Ascending aorta (tissue), 2 donors: ENCODE measurements around the gene ABI3BP. TPM values are rescaled to one million over a fixed set of nuclear protein-coding genes. Genes with fewer than 3 reads are reported as not detected.

Experiments
- DNase-seq, 2 donors: peaks; one replicate each; pipeline ENCODE4 v3.0.0-alpha.2; 2019; ENCODE audit warnings: low spot score in 2 of 2
- H3K27ac ChIP-seq, 2 donors: fragments of 200-600 bp; sonication (generic); one replicate each; pipeline ENCODE4 v1.5.1; 2016 to 2017; ENCODE audit warnings: mild to moderate bottlenecking in 1 of 2
- H3K27me3 ChIP-seq: fragments of 200-600 bp; sonication (generic); one replicate; pipeline ENCODE4 v1.5.1; 2017
- H3K36me3 ChIP-seq, 2 donors: fragments of 200-600 bp; sonication (generic); one replicate each; pipeline ENCODE4 v1.5.1; 2016
- H3K4me1 ChIP-seq, 2 donors: fragments of 200-600 bp; sonication (generic); one replicate each; pipeline ENCODE4 v1.5.1; 2016 to 2017; ENCODE audit warnings: mild to moderate bottlenecking in 1 of 2
- H3K4me3 ChIP-seq, 2 donors: fragments of 200-600 bp; sonication (generic); one replicate each; pipeline ENCODE4 v1.5.1; 2016 to 2017; ENCODE audit warnings: mild to moderate bottlenecking in 1 of 2
- H3K9me3 ChIP-seq, 2 donors: fragments of 200-600 bp; sonication (generic); one replicate each; pipeline ENCODE4 v1.5.1; 2016
- CTCF ChIP-seq, 3 experiments: fragments of 200-600 bp in 2 of 3; fragments of 450-650 bp in 1 of 3; sonication (generic) in 2 of 3; IDR thresholded peaks; one replicate each; pipeline ENCODE4 v1.5.1; 2016 to 2019; ENCODE audit warnings: antibody characterized with exemption in 3 of 3, mild to moderate bottlenecking in 1 of 3, moderate library complexity in 1 of 3
- intact Hi-C: fragments of 100-400 bp; cut with DNase I; formaldehyde crosslinking; loops from one replicate; pipeline ENCODE4 v1.15.1; 2023
- total RNA-seq: library from RNA; depleted of rRNA; stranded (reverse); fragments of >200 nt; gene quantifications from one replicate; pipeline ENCODE4 v1.1.0, GENCODE V29; 2016

The ABI3BP gene
- total RNA-seq, 1 donor from 2014 or later, result 54.2 TPM

- intact Hi-C loops, result no loop called here
- no peak for TF ChIP-seq CTCF (IDR thresholded peaks at IDR 0.05)
These were observed 142.5 kb downstream of the ABI3BP start for GRCh38 chr3:100850701-100851100.

DNA sequence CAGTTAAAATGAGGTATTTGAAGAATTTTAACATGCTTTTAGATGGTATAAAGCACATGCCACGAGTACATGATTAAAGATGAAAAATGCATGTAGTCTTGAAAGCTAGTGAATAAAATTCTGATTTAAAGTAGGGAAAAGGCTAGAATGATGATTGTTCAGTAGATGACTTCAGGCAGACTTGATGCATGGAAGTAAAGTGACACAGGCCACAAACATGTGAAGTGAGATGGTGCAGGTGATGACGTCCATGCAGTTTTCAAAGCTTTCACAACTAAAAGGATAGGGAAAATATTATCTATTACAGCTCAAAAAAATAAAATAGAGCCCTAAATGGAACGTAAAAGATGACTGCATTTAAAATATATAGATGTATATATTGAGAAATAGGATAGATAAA lies 143.1 kb downstream of the ABI3BP start:
- H3K36me3 ChIP-seq, result no peaks in the 10 kb centered on the region
- H3K9me3 ChIP-seq, result no peaks in the 10 kb centered on the region

More at GRCh38 chr3:100850701-100851100, 142.5 kb downstream of the ABI3BP start:
- H3K9me3 ChIP-seq, result no peaks in the 10 kb centered on the region
- H3K27ac ChIP-seq, result peak overlapping the region in 1 of 2 donors; percentile 4
- no peak for DNase-seq
- H3K27me3 ChIP-seq, result no peaks in the 10 kb centered on the region
- no peak overlapping the region for H3K4me3 ChIP-seq
- H3K36me3 ChIP-seq, result no peaks in the 10 kb centered on the region
- peaks cover 0 to 2% of the 10 kb centered on the region in 2 donors for H3K4me1 ChIP-seq

DNA sequence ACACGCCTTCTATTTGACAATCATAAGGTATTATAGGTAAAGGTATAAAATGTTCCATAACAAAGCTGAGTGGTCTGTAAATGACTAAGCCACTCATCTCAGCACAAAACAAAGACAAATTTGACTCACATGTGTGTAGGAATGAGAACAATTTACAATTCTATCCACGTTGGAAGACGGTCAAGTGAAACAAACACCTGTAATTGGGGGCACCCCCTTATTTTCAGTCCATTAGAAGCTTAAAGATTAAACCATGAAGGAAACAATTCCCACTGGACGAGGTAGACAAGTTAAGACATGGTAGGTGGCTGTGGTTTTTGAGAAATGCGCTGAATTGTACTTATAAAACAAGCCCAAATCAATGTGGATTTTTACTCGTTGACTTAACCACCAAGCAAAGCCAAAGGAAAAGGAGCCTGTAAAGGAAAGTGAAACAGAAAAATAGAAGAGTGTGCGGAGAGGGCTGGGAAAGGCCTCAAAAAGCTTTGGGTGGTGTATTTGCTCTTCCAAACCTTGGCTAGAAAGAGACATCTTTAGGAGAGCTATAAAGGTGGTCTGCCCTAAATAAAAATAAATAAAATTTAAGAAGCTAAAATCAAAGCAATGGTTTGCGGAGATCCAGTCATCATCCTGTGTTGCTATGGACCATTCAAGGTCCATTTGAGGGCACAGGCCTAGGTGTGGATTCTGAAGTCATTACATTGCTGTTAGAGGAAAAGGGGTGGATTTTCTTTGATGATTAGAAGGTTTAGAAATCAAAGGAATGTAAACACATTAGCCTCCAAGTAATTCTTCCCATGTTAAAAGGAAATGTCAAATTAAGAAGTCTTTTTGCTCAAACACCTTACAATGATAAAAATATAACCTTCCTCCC lies 148.9 kb downstream of the ABI3BP start:
- H3K4me1 ChIP-seq, result no peaks in the 10 kb centered on the region
- no peak overlapping the region for H3K4me3 ChIP-seq
- TF ChIP-seq CTCF (IDR thresholded peaks at IDR 0.05), result no peak
- H3K27me3 ChIP-seq, result no peaks in the 10 kb centered on the region
- H3K36me3 ChIP-seq, result no peaks in the 10 kb centered on the region
- no peaks in the 10 kb centered on the region for H3K9me3 ChIP-seq
- DNase-seq, result no peak
- no peak overlapping the region for H3K27ac ChIP-seq
- intact Hi-C loops, result no loop called here

More for the DNA sequence above, 143.1 kb downstream of the ABI3BP start:
- no peak for DNase-seq
- Histone ChIP-seq H3K27me3 (no peaks in the 10 kb centered on the region), H3K27ac (peak overlapping the region in 1 of 2 donors; percentile 1), H3K4me1 (peaks cover 0 to 2% of the 10 kb centered on the region in 2 donors), H3K4me3 (no peak overlapping the region)
- intact Hi-C loops, result no loop called here
- no peak for TF ChIP-seq CTCF (IDR thresholded peaks at IDR 0.05)

DNA sequence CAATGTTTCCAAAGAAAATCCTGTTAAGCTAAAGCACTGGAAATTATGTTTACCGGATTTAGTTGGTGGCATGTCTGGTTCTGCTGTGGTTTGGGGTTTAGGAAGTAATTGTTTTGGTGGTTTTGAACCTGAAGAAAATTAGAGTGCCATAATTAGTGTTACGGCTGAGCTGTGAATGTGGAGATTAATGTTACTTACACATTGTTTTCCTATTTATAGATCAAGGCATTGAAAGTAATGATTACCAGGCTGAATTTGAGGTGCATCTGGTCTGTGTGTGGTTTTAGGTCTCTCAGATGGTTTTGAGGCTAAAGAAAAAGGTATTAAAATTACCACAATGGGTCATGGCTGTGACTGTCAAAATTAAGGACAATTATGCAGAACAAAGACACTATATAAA lies 155.1 kb downstream of the ABI3BP start:
- no peaks in the 10 kb centered on the region for H3K36me3 ChIP-seq
- intact Hi-C loops, result no loop called here
- no peak overlapping the region for H3K27ac ChIP-seq
- no peak for DNase-seq
- H3K9me3 ChIP-seq, result no peaks in the 10 kb centered on the region
- no peak for TF ChIP-seq CTCF (IDR thresholded peaks at IDR 0.05)
- H3K27me3 ChIP-seq, result no peaks in the 10 kb centered on the region
- H3K4me3 ChIP-seq, result no peak overlapping the region
- H3K4me1 ChIP-seq, result no peaks in the 10 kb centered on the region

GRCh38 chr3:100836661-100837060 lies 156.6 kb downstream of the ABI3BP start:
- intact Hi-C loops, result no loop called here
- H3K4me3 ChIP-seq, result no peak overlapping the region

More at GRCh38 chr3:100836661-100837060, 156.6 kb downstream of the ABI3BP start:
- no peak for DNase-seq
- TF ChIP-seq CTCF (IDR thresholded peaks at IDR 0.05), result no peak
- Histone ChIP-seq H3K27me3 (no peaks in the 10 kb centered on the region), H3K9me3 (no peaks in the 10 kb centered on the region), H3K36me3 (no peaks in the 10 kb centered on the region), H3K27ac (no peak overlapping the region), H3K4me1 (no peaks in the 10 kb centered on the region)
